Stomach (tissue), 9 donors: ENCODE data around the gene CCDC183. TPM values are rescaled to one million over a fixed set of nuclear protein-coding genes. Genes with fewer than 3 reads are reported as not detected.

ENCODE experiments used
- DNase-seq, 2 donors: peaks; one replicate each; pipeline versions ENCODE4 v3.0.0 to v3.0.0-alpha.2; 2013 to 2019
- H3K27ac ChIP-seq, 5 donors: fragments of 200-600 bp in 4 of 5; sonication (generic) in 4 of 5; one replicate each; pipeline ENCODE4 v1.5.1; 2013 to 2019; ENCODE audit warnings: mild to moderate bottlenecking in 1 of 5, moderate library complexity in 1 of 5
- H3K27me3 ChIP-seq, 3 donors: fragments of 200-600 bp; sonication (generic); one replicate each; pipeline ENCODE4 v1.5.1; 2017 to 2019; ENCODE audit warnings: mixed run types in 1 of 3
- H3K36me3 ChIP-seq, 4 donors: fragments of 200-600 bp; sonication (generic); 1 replicate in 3 of 4; 2 replicates in 1 of 4; pipeline ENCODE4 v1.5.1; 2016 to 2019
- H3K4me1 ChIP-seq, 4 donors: fragments of 200-600 bp; sonication (generic); one replicate each; pipeline ENCODE4 v1.5.1; 2016 to 2019
- H3K4me3 ChIP-seq, 4 donors: fragments of 200-600 bp; sonication (generic) in 3 of 4; one replicate each; pipeline ENCODE4 v1.5.1; 2016 to 2019; ENCODE audit warnings: mild to moderate bottlenecking in 1 of 4
- H3K9me3 ChIP-seq, 4 donors: fragments of 200-600 bp; sonication (generic); one replicate each; pipeline ENCODE4 v1.5.1; 2016 to 2019
- CTCF ChIP-seq, 7 experiments: fragments of 450-650 bp in 4 of 7; fragments of 200-600 bp in 3 of 7; sonication (generic) in 3 of 7; IDR thresholded peaks; one replicate each; pipeline ENCODE4 v1.5.1; 2016 to 2019; ENCODE audit warnings: antibody characterized with exemption in 7 of 7, control low read depth in 2 of 7, mild to moderate bottlenecking in 1 of 7
- EP300 ChIP-seq: sonication (generic); formaldehyde crosslinking; IDR thresholded peaks from one replicate; pipeline ENCODE4 v1.6.1; 2017; ENCODE audit warnings: antibody characterized with exemption
- POLR2A ChIP-seq, 4 donors: fragments of 450-650 bp; IDR thresholded peaks; one replicate each; pipeline ENCODE4 v1.6.1; 2016; ENCODE audit warnings: antibody characterized with exemption in 4 of 4, control low read depth in 2 of 4, mild to moderate bottlenecking in 1 of 4, moderate library complexity in 1 of 4
- POLR2AphosphoS5 ChIP-seq, 3 donors: sonication (generic); formaldehyde crosslinking; IDR thresholded peaks; one replicate each; pipeline ENCODE4 v1.6.1; 2016; ENCODE audit warnings: antibody characterized with exemption in 3 of 3
- WGBS, 5 donors: extraction: QIAGEN DNeasy Blood & Tissue Kit in 3 of 5; methylation state at CpG; one replicate each; pipeline versions ENCODE4 v1.1.5 to v1.1.7; 2013 to 2018; 5-methylcytosine and 5-hydroxymethylcytosine counted together
- intact Hi-C: fragments of 100-400 bp; cut with DNase I; formaldehyde crosslinking; loops from one replicate; pipeline ENCODE4 v1.15.1; 2023; ENCODE audit warnings: low total_unique reads
- polyA plus RNA-seq, 3 donors: library from polyadenylated mRNA; stranded (reverse); fragments of 200-250 nt; gene quantifications; one replicate each; pipeline ENCODE4 v1.2.3, GENCODE V29; 2013
- total RNA-seq, 5 donors: library from RNA; depleted of rRNA; stranded (reverse); fragments of >200 nt; gene quantifications; one replicate each; pipeline versions ENCODE4 v1.1.0 to v1.2.3, GENCODE V29; 2014 to 2016
- donor health status: healthy with polysubstance abuse.
- donor health status: Bipolar disorder and iron deficiency.
- donor health status: healthy.

The CCDC183 gene
- total and polyA plus RNA-seq, 8 donors = 1.2 to 53.0 (median 4.7) TPM

- H3K27ac ChIP-seq = no peak overlapping the region
- 73 to 87% (median 80%) methylated on average over 11 to 17 of the region's 17 CpGs for WGBS, 5 donors
- no peaks in the 10 kb centered on the region for H3K36me3 ChIP-seq
- no peaks in the 10 kb centered on the region for H3K9me3 ChIP-seq
- intact Hi-C loops = no loop called here
- H3K27me3 ChIP-seq = peaks cover 0 to 74% (median 12%) of the 10 kb centered on the region in 3 donors
- TF ChIP-seq CTCF (IDR thresholded peaks at IDR 0.05) (no peak), POLR2AphosphoS5 (IDR thresholded peaks at IDR 0.05) (no peak), POLR2A (IDR thresholded peaks at IDR 0.05) (no peak), EP300 (no peak)
- no peak overlapping the region for H3K4me3 ChIP-seq
- H3K4me1 ChIP-seq = peaks cover 0 to 16% (median 14%) of the 10 kb centered on the region in 4 donors
- no peak for DNase-seq
These were observed 33.9 kb upstream of the CCDC183 start for GRCh38 chr9:136762221-136762691.

GRCh38 chr9:136762915-136763648 lies 33.1 kb upstream of the CCDC183 start:
- peaks cover 0 to 16% (median 14%) of the 10 kb centered on the region in 4 donors for H3K4me1 ChIP-seq
- H3K27me3 ChIP-seq = peaks cover 0 to 83% (median 12%) of the 10 kb centered on the region in 3 donors
- no peak overlapping the region for H3K4me3 ChIP-seq
- 15 to 19% (median 18%) methylated on average over 8 to 37 of the region's 37 CpGs for WGBS, 5 donors
- intact Hi-C loops = no loop called here
- peak; percentile 56 to 78 for DNase-seq
- H3K27ac ChIP-seq = no peak overlapping the region
- TF ChIP-seq CTCF (IDR thresholded peaks at IDR 0.05) (no peak), POLR2AphosphoS5 (IDR thresholded peaks at IDR 0.05) (no peak), POLR2A (IDR thresholded peaks at IDR 0.05) (no peak), EP300 (no peak)
- no peaks in the 10 kb centered on the region for H3K9me3 ChIP-seq
- no peaks in the 10 kb centered on the region for H3K36me3 ChIP-seq

- Histone ChIP-seq H3K36me3 (no peaks in the 10 kb centered on the region), H3K27me3 (peaks cover 0 to 88% (median 12%) of the 10 kb centered on the region in 3 donors), H3K4me1 (peaks cover 0 to 16% (median 14%) of the 10 kb centered on the region in 4 donors), H3K9me3 (no peaks in the 10 kb centered on the region), H3K4me3 (no peak overlapping the region), H3K27ac (no peak overlapping the region)
- TF ChIP-seq POLR2AphosphoS5 (IDR thresholded peaks at IDR 0.05) (no peak), EP300 (no peak), CTCF (IDR thresholded peaks at IDR 0.05) (no peak), POLR2A (IDR thresholded peaks at IDR 0.05) (no peak)
- intact Hi-C loops = no loop called here
- no peak for DNase-seq
- 77 to 92% (median 85%) methylated on average over 5 to 14 of the region's 14 CpGs for WGBS, 5 donors
These were observed 32.5 kb upstream of the CCDC183 start for GRCh38 chr9:136763649-136764035.

GRCh38 chr9:136764301-136764891 lies 31.7 kb upstream of the CCDC183 start, which contains the start of gene LCN15:
LCN15 (minus strand) TSS chr9:136764518; CDS start chr9:136764488, 30 bp downstream.
- Histone ChIP-seq H3K27ac (no peak within 1 kb of the TSS), H3K4me3 (no peak within 1 kb of the TSS), H3K27me3 (peaks cover 0 to 85% (median 12%) of the 10 kb centered on the region in 3 donors), H3K9me3 (no peaks in the 10 kb centered on the region), H3K36me3 (no peaks in the 10 kb centered on the region), H3K4me1 (peaks cover 0 to 16% (median 14%) of the 10 kb centered on the region in 4 donors)
- intact Hi-C loops = no loop called here
- 68 to 82% (median 76%) methylated on average over 5 to 14 of the region's 14 CpGs for WGBS, 5 donors
- DNase-seq = no peak
- no peak for TF ChIP-seq POLR2AphosphoS5 (IDR thresholded peaks at IDR 0.05)
- TF ChIP-seq CTCF (IDR thresholded peaks at IDR 0.05) = no peak
- TF ChIP-seq EP300 = no peak
- TF ChIP-seq POLR2A (IDR thresholded peaks at IDR 0.05) = no peak
